Ovary (tissue), 3 donors: ENCODE measurements around the gene ASB11.

Experiments
- POLR2A ChIP-seq: fragments of 450-650 bp; IDR thresholded peaks from one replicate; pipeline ENCODE4 v1.6.1; 2017; ENCODE audit warnings: antibody characterized with exemption, mild to moderate bottlenecking, moderate library complexity
- TF ChIP-seq, protein P1 (sequence below), 3 donors: fragments of 450-650 bp in 2 of 3; fragments of 200-600 bp in 1 of 3; IDR thresholded peaks; one replicate each; pipeline versions ENCODE4 v1.5.1 to v1.8.0; 2016 to 2022; ENCODE audit warnings: antibody characterized with exemption in 3 of 3, mild to moderate bottlenecking in 1 of 3
- donor health status: DM: no; HTN: no; CAD: no.

DNA sequence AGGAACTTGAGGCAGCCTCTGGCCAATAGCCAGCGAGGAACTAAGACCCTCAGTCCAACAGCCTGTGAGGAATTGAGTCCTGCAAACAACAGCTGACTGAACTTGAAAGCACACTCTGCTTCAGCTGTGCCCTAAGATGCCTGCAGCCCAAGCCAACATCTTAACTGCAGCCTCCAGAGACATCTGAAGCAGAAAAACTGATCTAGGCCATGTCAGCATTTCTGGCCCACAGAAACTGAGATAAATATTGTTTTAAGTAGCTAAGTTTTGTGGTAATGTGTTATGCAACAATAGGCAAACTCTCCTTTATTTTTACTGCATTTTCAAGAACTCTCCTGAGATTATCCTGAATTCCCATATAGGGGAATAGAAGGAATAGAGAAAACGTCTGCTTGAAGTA lies 44.3 kb upstream of the ASB11 start:
- TF ChIP-seq, protein P1, sequence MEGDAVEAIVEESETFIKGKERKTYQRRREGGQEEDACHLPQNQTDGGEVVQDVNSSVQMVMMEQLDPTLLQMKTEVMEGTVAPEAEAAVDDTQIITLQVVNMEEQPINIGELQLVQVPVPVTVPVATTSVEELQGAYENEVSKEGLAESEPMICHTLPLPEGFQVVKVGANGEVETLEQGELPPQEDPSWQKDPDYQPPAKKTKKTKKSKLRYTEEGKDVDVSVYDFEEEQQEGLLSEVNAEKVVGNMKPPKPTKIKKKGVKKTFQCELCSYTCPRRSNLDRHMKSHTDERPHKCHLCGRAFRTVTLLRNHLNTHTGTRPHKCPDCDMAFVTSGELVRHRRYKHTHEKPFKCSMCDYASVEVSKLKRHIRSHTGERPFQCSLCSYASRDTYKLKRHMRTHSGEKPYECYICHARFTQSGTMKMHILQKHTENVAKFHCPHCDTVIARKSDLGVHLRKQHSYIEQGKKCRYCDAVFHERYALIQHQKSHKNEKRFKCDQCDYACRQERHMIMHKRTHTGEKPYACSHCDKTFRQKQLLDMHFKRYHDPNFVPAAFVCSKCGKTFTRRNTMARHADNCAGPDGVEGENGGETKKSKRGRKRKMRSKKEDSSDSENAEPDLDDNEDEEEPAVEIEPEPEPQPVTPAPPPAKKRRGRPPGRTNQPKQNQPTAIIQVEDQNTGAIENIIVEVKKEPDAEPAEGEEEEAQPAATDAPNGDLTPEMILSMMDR (IDR thresholded peaks at IDR 0.05), result no peak
- TF ChIP-seq POLR2A, result no peak
